ENCODE measurements around the gene NFASC.

NFASC gene

GRCh38 chr1:205020466-205020865 lies 149.8 kb downstream of the NFASC start:
- H3K9me3 ChIP-seq (ENCODE audit: insufficient read depth, low read depth, low read length), result peaks cover 2% of the 10 kb centered on the region
- H3K4me1 ChIP-seq (ENCODE audit: control insufficient read depth in 1 of 2, insufficient read depth in 2 of 2, low read length in 2 of 2), result no peaks in the 10 kb centered on the region
- H4K8ac ChIP-seq (ENCODE audit: low read depth, low read length), result no peak overlapping the region
- no peak overlapping the region for H3K4me3 ChIP-seq (ENCODE audit: low read depth, low read length)
- H3K23ac ChIP-seq (ENCODE audit: low read length), result no peak overlapping the region
- no peak overlapping the region for H4K12ac ChIP-seq (ENCODE audit: low read depth, low read length)
- H2AFZ ChIP-seq (ENCODE audit: insufficient read depth, low read length, poor library complexity), result no peak overlapping the region
- H2BK5ac ChIP-seq (ENCODE audit: low read depth, low read length, poor library complexity), result no peak overlapping the region
- no peaks in the 10 kb centered on the region for H3K79me1 ChIP-seq (ENCODE audit: low read length)
- no peak overlapping the region for H3K9ac ChIP-seq (ENCODE audit: low read length)
- no peak overlapping the region for H3K4me2 ChIP-seq (ENCODE audit: low read length)
- DNase-seq, result no peak
- H3K18ac ChIP-seq (ENCODE audit: low read length), result no peak overlapping the region
- H2BK120ac ChIP-seq (ENCODE audit: insufficient read depth, low read length, poor library complexity), result no peak overlapping the region
- no peaks in the 10 kb centered on the region for H3K36me3 ChIP-seq (ENCODE audit: control insufficient read depth in 1 of 2, insufficient read depth in 2 of 2, low read length in 2 of 2)
- no peak overlapping the region for H3K4ac ChIP-seq (ENCODE audit: low read depth, low read length)
- H4K91ac ChIP-seq (ENCODE audit: low read depth, low read length), result no peak overlapping the region
- no CpG with 5 or more reads among the region's 9 CpGs for WGBS (ENCODE audit: extremely low coverage, insufficient coverage, insufficient read length)
- H2BK12ac ChIP-seq (ENCODE audit: low read length), result no peak overlapping the region
- H3K27ac ChIP-seq (ENCODE audit: low read depth, low read length), result no peak overlapping the region
- no peak overlapping the region for H3K14ac ChIP-seq (ENCODE audit: low read length)
- H3K27me3 ChIP-seq (ENCODE audit: insufficient read depth, low read length), result no peaks in the 10 kb centered on the region
- H2AK5ac ChIP-seq (ENCODE audit: low read length), result no peak overlapping the region
- no peaks in the 10 kb centered on the region for H3K79me2 ChIP-seq (ENCODE audit: control insufficient read depth, insufficient read depth, low read length, poor library complexity)

- Histone ChIP-seq H3K4me1 (ENCODE audit: control insufficient read depth in 1 of 2, insufficient read depth in 2 of 2, low read length in 2 of 2) (no peaks in the 10 kb centered on the region), H4K8ac (ENCODE audit: low read depth, low read length) (no peak overlapping the region), H3K79me1 (ENCODE audit: low read length) (no peaks in the 10 kb centered on the region), H3K79me2 (ENCODE audit: control insufficient read depth, insufficient read depth, low read length, poor library complexity) (no peaks in the 10 kb centered on the region), H3K27me3 (ENCODE audit: insufficient read depth, low read length) (no peaks in the 10 kb centered on the region), H3K4me3 (ENCODE audit: low read depth, low read length) (no peak overlapping the region), H3K9ac (ENCODE audit: low read length) (no peak overlapping the region), H2BK5ac (ENCODE audit: low read depth, low read length, poor library complexity) (no peak overlapping the region), H3K27ac (ENCODE audit: low read depth, low read length) (no peak overlapping the region), H2AK5ac (ENCODE audit: low read length) (no peak overlapping the region), H3K14ac (ENCODE audit: low read length) (no peak overlapping the region), H4K91ac (ENCODE audit: low read depth, low read length) (no peak overlapping the region), H4K12ac (ENCODE audit: low read depth, low read length) (no peak overlapping the region), H3K9me3 (ENCODE audit: insufficient read depth, low read depth, low read length) (peaks cover 2% of the 10 kb centered on the region), H2AFZ (ENCODE audit: insufficient read depth, low read length, poor library complexity) (no peak overlapping the region), H3K23ac (ENCODE audit: low read length) (no peak overlapping the region), H3K4me2 (ENCODE audit: low read length) (no peak overlapping the region), H3K4ac (ENCODE audit: low read depth, low read length) (no peak overlapping the region), H2BK120ac (ENCODE audit: insufficient read depth, low read length, poor library complexity) (no peak overlapping the region), H3K36me3 (ENCODE audit: control insufficient read depth in 1 of 2, insufficient read depth in 2 of 2, low read length in 2 of 2) (no peaks in the 10 kb centered on the region), H2BK12ac (ENCODE audit: low read length) (no peak overlapping the region), H3K18ac (ENCODE audit: low read length) (no peak overlapping the region)
- DNase-seq, result no peak
- 100% methylated on average over 1 of the region's 2 CpGs for WGBS (ENCODE audit: extremely low coverage, insufficient coverage, insufficient read length)
Observed at GRCh38 chr1:205024679-205025078, 154.0 kb downstream of the NFASC start.

- Histone ChIP-seq H4K91ac (ENCODE audit: low read depth, low read length) (no peak overlapping the region), H3K18ac (ENCODE audit: low read length) (no peak overlapping the region), H2BK12ac (ENCODE audit: low read length) (no peak overlapping the region), H3K79me2 (ENCODE audit: control insufficient read depth, insufficient read depth, low read length, poor library complexity) (no peaks in the 10 kb centered on the region), H3K36me3 (ENCODE audit: control insufficient read depth in 1 of 2, insufficient read depth in 2 of 2, low read length in 2 of 2) (no peaks in the 10 kb centered on the region), H2AK5ac (ENCODE audit: low read length) (no peak overlapping the region), H3K4me3 (ENCODE audit: low read depth, low read length) (peak overlapping the region; percentile 42), H3K4me2 (ENCODE audit: low read length) (no peak overlapping the region), H2AFZ (ENCODE audit: insufficient read depth, low read length, poor library complexity) (no peak overlapping the region), H3K27me3 (ENCODE audit: insufficient read depth, low read length) (no peaks in the 10 kb centered on the region), H3K23ac (ENCODE audit: low read length) (no peak overlapping the region), H3K79me1 (ENCODE audit: low read length) (no peaks in the 10 kb centered on the region), H3K14ac (ENCODE audit: low read length) (no peak overlapping the region), H4K8ac (ENCODE audit: low read depth, low read length) (no peak overlapping the region), H3K27ac (ENCODE audit: low read depth, low read length) (no peak overlapping the region), H3K9me3 (ENCODE audit: insufficient read depth, low read depth, low read length) (peaks cover 2% of the 10 kb centered on the region), H3K9ac (ENCODE audit: low read length) (no peak overlapping the region), H3K4ac (ENCODE audit: low read depth, low read length) (no peak overlapping the region), H2BK120ac (ENCODE audit: insufficient read depth, low read length, poor library complexity) (no peak overlapping the region), H4K12ac (ENCODE audit: low read depth, low read length) (no peak overlapping the region), H3K4me1 (ENCODE audit: control insufficient read depth in 1 of 2, insufficient read depth in 2 of 2, low read length in 2 of 2) (no peaks in the 10 kb centered on the region), H2BK5ac (ENCODE audit: low read depth, low read length, poor library complexity) (no peak overlapping the region)
- no peak for DNase-seq
- no CpG with 5 or more reads among the region's 16 CpGs for WGBS (ENCODE audit: extremely low coverage, insufficient coverage, insufficient read length)
Observed at GRCh38 chr1:205025239-205025638, 154.6 kb downstream of the NFASC start.

GRCh38 chr1:205026181-205026580 lies 155.5 kb downstream of the NFASC start:
- H3K36me3 ChIP-seq (ENCODE audit: control insufficient read depth in 1 of 2, insufficient read depth in 2 of 2, low read length in 2 of 2), result no peaks in the 10 kb centered on the region
- H3K4me3 ChIP-seq (ENCODE audit: low read depth, low read length), result no peak overlapping the region

More at GRCh38 chr1:205026181-205026580, 155.5 kb downstream of the NFASC start:
- Histone ChIP-seq H2AK5ac (ENCODE audit: low read length) (no peak overlapping the region), H3K4me2 (ENCODE audit: low read length) (no peak overlapping the region), H4K12ac (ENCODE audit: low read depth, low read length) (no peak overlapping the region), H2BK12ac (ENCODE audit: low read length) (no peak overlapping the region), H2AFZ (ENCODE audit: insufficient read depth, low read length, poor library complexity) (no peak overlapping the region), H3K14ac (ENCODE audit: low read length) (no peak overlapping the region), H3K23ac (ENCODE audit: low read length) (no peak overlapping the region), H3K27ac (ENCODE audit: low read depth, low read length) (no peak overlapping the region), H3K4me1 (ENCODE audit: control insufficient read depth in 1 of 2, insufficient read depth in 2 of 2, low read length in 2 of 2) (no peaks in the 10 kb centered on the region), H3K4ac (ENCODE audit: low read depth, low read length) (no peak overlapping the region), H4K91ac (ENCODE audit: low read depth, low read length) (no peak overlapping the region), H2BK5ac (ENCODE audit: low read depth, low read length, poor library complexity) (no peak overlapping the region), H3K79me1 (ENCODE audit: low read length) (no peaks in the 10 kb centered on the region), H3K9ac (ENCODE audit: low read length) (no peak overlapping the region), H2BK120ac (ENCODE audit: insufficient read depth, low read length, poor library complexity) (no peak overlapping the region), H3K79me2 (ENCODE audit: control insufficient read depth, insufficient read depth, low read length, poor library complexity) (no peaks in the 10 kb centered on the region), H3K27me3 (ENCODE audit: insufficient read depth, low read length) (no peaks in the 10 kb centered on the region), H3K18ac (ENCODE audit: low read length) (no peak overlapping the region), H4K8ac (ENCODE audit: low read depth, low read length) (no peak overlapping the region), H3K9me3 (ENCODE audit: insufficient read depth, low read depth, low read length) (peaks cover 2% of the 10 kb centered on the region)
- no peak for DNase-seq
- no CpG with 5 or more reads among the region's 6 CpGs for WGBS (ENCODE audit: extremely low coverage, insufficient coverage, insufficient read length)

Measured in trophoblast cell (in vitro differentiated cells and primary cell).